Kidney epithelial cell (primary cell): ENCODE data around the gene LRRC8E. TPM values are rescaled to one million over a fixed set of nuclear protein-coding genes. Genes with fewer than 3 reads are reported as not detected.

Experiments
- DNase-seq: peaks from one replicate; pipeline ENCODE4 v3.0.0-alpha.2; 2010; ENCODE audit warnings: low read depth
- H3K27me3 ChIP-seq: 2 replicates; pipeline ENCODE4 v1.6.0; 2011; ENCODE audit warnings: low read length; ENCODE audit not compliant: control insufficient read depth, insufficient read depth
- H3K36me3 ChIP-seq: 2 replicates; pipeline ENCODE4 v1.5.1; 2011; ENCODE audit warnings: low read length; ENCODE audit not compliant: control insufficient read depth, insufficient read depth
- H3K4me3 ChIP-seq: 2 replicates; pipeline ENCODE4 v1.5.1; 2011; ENCODE audit warnings: low read depth, mild to moderate bottlenecking, control low read depth, low read length
- CTCF ChIP-seq: IDR thresholded peaks from 2 replicates; pipeline ENCODE4 v1.5.1; 2011; ENCODE audit warnings: mild to moderate bottlenecking, moderate library complexity, low read length, control low read depth, inconsistent platforms; ENCODE audit not compliant: insufficient read depth, poor library complexity, severe bottlenecking
- total RNA-seq: library from RNA; depleted of rRNA; stranded (reverse); fragments of >200 nt; gene quantifications from 2 replicates; pipeline ENCODE4 v1.2.3, GENCODE V29; 2015

LRRC8E gene
- total RNA-seq, 1 donor from 2014 or later: 11.6 TPM

- H3K36me3 ChIP-seq: no peaks in the 10 kb centered on the region
- no peak overlapping the region for H3K4me3 ChIP-seq
- no peak for DNase-seq
- peaks cover 4% of the 10 kb centered on the region for H3K27me3 ChIP-seq
- no peak for TF ChIP-seq CTCF
Measured at GRCh38 chr19:7879836-7880235, 8.5 kb upstream of the LRRC8E start.

- H3K27me3 ChIP-seq: no peaks in the 10 kb centered on the region
- TF ChIP-seq CTCF: no peak
- no peak overlapping the region for H3K4me3 ChIP-seq
- DNase-seq: no peak
- no peaks in the 10 kb centered on the region for H3K36me3 ChIP-seq
Measured at GRCh38 chr19:7881910-7882309, 6.4 kb upstream of the LRRC8E start.

DNA sequence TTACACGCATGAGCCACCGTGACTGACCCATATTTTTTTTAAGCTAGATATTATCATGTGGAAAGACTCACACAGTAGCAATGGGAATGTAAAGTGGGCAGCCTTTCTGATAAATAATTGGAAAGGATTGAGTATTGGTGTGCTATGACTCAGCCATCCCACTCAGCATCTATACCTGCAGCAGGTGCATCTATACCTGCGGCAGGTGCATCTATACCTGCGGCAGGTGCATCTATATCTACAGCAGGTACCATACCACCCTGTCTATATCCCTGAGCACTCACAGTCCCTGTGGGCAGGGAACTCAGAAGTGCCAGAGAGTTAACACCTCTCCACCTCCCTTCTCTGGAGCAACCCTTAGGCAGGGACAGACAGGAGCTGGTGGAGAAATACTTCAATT is 5.2 kb upstream of the LRRC8E start:
- Histone ChIP-seq H3K4me3 (no peak overlapping the region), H3K36me3 (no peaks in the 10 kb centered on the region), H3K27me3 (no peaks in the 10 kb centered on the region)
- no peak for TF ChIP-seq CTCF
- DNase-seq: no peak

DNA sequence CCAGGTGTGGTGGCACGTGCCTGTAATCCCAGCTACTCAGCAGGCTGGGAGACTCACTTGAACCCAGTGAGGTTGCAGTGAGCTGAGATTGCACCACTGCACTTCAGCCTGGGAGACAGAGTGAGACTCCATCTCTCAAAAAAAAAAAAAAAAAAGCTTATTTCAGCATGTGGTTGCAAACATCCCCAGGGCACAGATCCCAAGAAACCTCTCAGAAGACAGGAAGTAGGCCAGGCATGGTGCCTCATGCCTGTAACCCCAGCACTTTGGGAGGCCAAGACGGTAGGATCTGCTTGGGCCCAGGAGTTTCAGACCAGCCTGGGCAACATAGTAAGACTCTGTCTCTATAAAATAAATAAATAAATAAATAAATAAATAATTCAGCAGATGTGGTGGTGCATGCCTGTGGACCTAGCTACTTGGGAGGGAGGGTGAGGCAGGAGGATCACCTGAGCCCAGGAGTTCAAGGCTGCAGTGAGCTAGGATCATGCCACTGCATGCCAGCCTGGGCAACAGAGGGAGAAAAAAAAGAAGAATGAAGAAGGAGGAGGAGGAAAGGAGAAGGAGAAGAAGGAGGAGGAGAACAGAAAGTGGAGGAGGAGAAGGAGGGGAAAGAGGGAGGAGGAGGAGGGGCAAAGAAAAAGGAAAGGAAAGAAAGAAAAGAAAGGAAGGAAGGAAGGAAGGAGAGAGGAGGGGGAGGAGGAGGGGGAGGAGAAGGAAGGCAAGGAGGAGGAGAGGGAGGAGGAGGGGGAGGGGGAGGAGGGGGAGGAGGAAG is 4.3 kb upstream of the LRRC8E start:
- Histone ChIP-seq H3K27me3 (no peaks in the 10 kb centered on the region), H3K4me3 (no peak overlapping the region), H3K36me3 (no peaks in the 10 kb centered on the region)
- no peak for DNase-seq
- TF ChIP-seq CTCF: no peak

DNA sequence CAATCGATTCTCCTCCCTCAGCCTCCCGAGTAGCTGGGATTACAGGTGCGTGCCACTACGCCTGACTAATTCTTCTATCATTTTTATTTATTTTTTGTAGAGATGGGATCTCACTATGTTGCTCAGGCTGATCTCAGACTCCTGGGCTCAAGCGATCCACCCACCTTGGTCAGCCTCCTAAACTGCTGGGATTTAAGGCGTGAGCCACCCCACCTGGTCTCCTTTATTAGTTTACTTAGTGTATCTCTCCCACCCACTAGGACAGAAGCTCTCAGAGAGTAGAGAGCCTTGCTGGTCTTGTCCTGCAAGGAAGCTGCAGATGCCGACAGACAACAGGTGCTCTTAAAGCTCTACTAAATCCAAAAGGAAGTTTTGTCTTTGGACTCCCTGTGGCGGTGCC is 2.5 kb upstream of the LRRC8E start:
- Histone ChIP-seq H3K4me3 (no peak overlapping the region), H3K36me3 (no peaks in the 10 kb centered on the region), H3K27me3 (no peaks in the 10 kb centered on the region)
- no peak for TF ChIP-seq CTCF
- DNase-seq: no peak

GRCh38 chr19:7887408-7888144 is 734 bp upstream of the LRRC8E start:
- H3K36me3 ChIP-seq: no peaks in the 10 kb centered on the region
- no peak overlapping the region for H3K4me3 ChIP-seq
- no peak for TF ChIP-seq CTCF
- DNase-seq: no peak
- no peaks in the 10 kb centered on the region for H3K27me3 ChIP-seq
